HG03354 (cell line): Measurements from ENCODE around the gene ATL3.
"Not testable (repeated sequence)": the region's sequence is repeated elsewhere in the genome, so short reads cannot be mapped to it uniquely, and the experiment has no call there.

ENCODE experiments used
- ATAC-seq: cut with Tn5 transposase; IDR thresholded peaks from one replicate; pipeline ENCODE4 v1.9.1; 2021; ENCODE audit warnings: mild to moderate bottlenecking; ENCODE audit not compliant: unreplicated experiment, poor library complexity, severe bottlenecking

Gene ATL3

GRCh38 chr11:63599211-63600122, 71.7 kb downstream of the ATL3 start:
- ATAC-seq: no peak

- ATAC-seq: no peak
Observed at GRCh38 chr11:63598556-63598955, 72.6 kb downstream of the ATL3 start.

- no peak for ATAC-seq
Observed at GRCh38 chr11:63595296-63595695, 75.9 kb downstream of the ATL3 start.

- ATAC-seq: no peak
Observed at GRCh38 chr11:63592975-63593395, 78.2 kb downstream of the ATL3 start.

GRCh38 chr11:63590024-63590788, 81.0 kb downstream of the ATL3 start:
- ATAC-seq: no peak

- ATAC-seq: no peak
Observed at GRCh38 chr11:63589000-63589399, 82.2 kb downstream of the ATL3 start.

GRCh38 chr11:63586451-63587166, 84.6 kb downstream of the ATL3 start:
- no peak for ATAC-seq

- no peak for ATAC-seq
Observed at GRCh38 chr11:63583357-63583677, 87.9 kb downstream of the ATL3 start.

GRCh38 chr11:63581224-63581623, 90.0 kb downstream of the ATL3 start:
- ATAC-seq: not testable (repeated sequence)

- not testable (repeated sequence) for ATAC-seq
Observed at GRCh38 chr11:63578882-63579281, 92.3 kb downstream of the ATL3 start.

- ATAC-seq: no peak
Observed at GRCh38 chr11:63574856-63575602, 96.1 kb downstream of the ATL3 start.
